Right renal cortex interstitium (tissue), 3 donors: Measurements from ENCODE around the gene AIF1. TPM values are rescaled to one million over a fixed set of nuclear protein-coding genes. Genes with fewer than 3 reads are reported as not detected.

Source experiments
- DNase-seq, 3 donors: peaks; one replicate each; pipeline ENCODE4 v3.0.0-alpha.2; 2013; ENCODE audit warnings: low read depth in 3 of 3, low spot score in 2 of 3
- polyA plus RNA-seq, 3 donors: library from polyadenylated mRNA; unstranded; fragments of 120-200 nt; gene quantifications; one replicate each; pipeline ENCODE4 v1.2.1, GENCODE V29; 2013; ENCODE audit not compliant: insufficient read length in 3 of 3

Gene AIF1
- polyA plus RNA-seq, 3 donors: 87.4 to 99.7 (median 94.8) TPM

GRCh38 chr6:31661262-31662123 lies 46.5 kb downstream of the AIF1 start:
- DNase-seq: no peak

GRCh38 chr6:31662124-31662723 lies 47.2 kb downstream of the AIF1 start:
- no peak for DNase-seq

GRCh38 chr6:31663126-31663960 lies 48.3 kb downstream of the AIF1 start:
- DNase-seq: no peak

DNA sequence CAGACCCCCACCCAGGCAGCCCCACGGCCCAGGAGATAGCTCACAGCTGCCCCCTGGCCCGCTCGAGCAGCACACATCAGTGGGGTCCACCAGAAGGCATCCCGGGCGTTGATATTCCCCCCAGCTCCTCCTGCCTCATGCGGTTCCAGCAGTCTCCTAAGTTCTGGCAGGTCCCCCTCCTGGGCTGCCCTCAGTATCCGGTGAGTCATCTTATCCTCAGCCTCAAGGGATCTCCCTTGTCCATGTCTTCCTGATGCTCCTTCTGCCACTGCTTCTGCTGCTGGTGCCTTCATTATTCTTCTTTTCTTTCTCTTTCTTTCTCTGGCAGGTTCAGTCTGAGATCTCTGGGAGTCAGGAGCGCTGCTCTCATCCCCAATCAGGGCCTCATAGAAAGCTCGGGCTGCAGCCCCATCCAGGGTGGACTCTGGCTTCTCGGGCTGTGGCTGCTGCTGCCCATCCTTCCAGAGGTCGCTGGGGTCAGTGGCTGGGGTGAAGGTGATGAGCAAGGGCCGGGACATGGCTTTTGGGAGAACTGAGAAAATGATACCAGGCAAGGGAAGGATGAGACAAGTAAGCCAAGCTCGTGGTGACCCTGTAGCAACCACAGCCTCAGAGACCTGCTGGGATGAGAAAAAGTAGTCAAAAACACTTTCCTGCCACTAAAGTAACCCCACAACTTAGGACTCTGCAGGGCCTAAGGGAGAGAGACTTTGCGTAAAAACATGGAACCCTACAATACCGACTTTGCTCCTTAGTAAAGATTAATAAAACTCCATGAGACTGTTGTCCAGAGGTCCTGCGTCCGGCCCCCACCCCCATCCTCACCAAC lies 49.1 kb downstream of the AIF1 start:
- no peak for DNase-seq

DNA sequence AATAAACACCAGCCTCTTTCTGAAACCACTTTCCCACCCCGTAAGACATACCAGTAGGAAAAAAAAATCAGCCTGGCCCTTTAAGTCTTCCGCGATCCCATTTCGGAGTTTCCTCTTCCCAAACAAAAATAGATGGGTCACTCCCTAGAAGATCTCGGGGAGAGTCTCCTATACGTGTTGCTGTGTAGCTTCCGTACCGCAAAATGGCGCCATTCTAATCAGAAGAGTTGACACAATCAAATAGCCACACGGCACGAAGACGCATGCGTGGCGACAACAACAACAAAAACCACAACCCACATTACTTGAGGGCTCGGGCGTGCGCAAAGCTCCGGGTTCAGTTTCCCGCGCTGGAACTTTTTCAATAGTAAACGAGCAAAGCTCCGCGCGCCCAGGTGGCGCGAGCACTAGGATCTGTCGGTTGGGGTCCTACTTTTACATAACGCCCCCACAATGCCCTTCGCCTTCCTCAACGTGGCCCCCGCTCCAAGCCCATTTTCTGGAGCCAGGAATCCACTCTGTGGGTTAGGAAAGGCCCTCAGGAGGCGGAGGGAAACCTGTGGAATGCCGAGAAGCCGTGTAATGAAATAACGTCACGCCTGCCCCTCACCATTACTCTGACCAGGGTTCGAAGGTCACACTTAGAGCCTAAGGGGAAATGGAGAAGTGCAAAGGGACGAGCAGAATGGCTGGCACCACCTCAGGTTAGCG lies 49.9 kb downstream of the AIF1 start, which contains the start of gene GPANK1:
Gene GPANK1 (minus strand): TSS at position 208 of the 711 bp plus-strand sequence. CDS start 519 bp downstream, outside the sequence.
- peak in 2 of 3 donors; percentile 89 to 92 for DNase-seq

GRCh38 chr6:31665501-31666336 lies 50.7 kb downstream of the AIF1 start, which contains the start of gene CSNK2B:
TSS of gene CSNK2B (plus strand) at chr6:31666080. CDS start at chr6:31666832, 752 bp downstream.
- peak in 2 of 3 donors; percentile 90 to 96 for DNase-seq

- DNase-seq: no peak
These were observed 51.4 kb downstream of the AIF1 start for GRCh38 chr6:31666337-31666965.

Other genes with a start within 250 kb of the AIF1 start
- 10 to 100 TPM in 1 of 3 donors, 1 to 10 TPM in 2; 3.4 to 10.5 (median 6.9) TPM for gene MICA, start 211.6 kb upstream of the AIF1 start, polyA plus RNA-seq
- gene MICB, start 117.1 kb upstream of the AIF1 start, polyA plus RNA-seq: 1 to 10 TPM; 1.0 to 1.4 (median 1.2) TPM
- gene MCCD1, start 86.3 kb upstream of the AIF1 start, polyA plus RNA-seq: 10 to 100 TPM; 13.6 to 24.1 (median 17.7) TPM
- gene DDX39B, start 73.2 kb upstream of the AIF1 start, polyA plus RNA-seq: 100 to 1,000 TPM; 509 to 546 (median 538) TPM
- gene ATP6V1G2, start 68.6 kb upstream of the AIF1 start, polyA plus RNA-seq: 1 to 10 TPM; 5.7 to 7.5 (median 7.3) TPM
- 10 to 100 TPM; 17.6 to 19.3 (median 19.1) TPM for gene NFKBIL1, start 67.6 kb upstream of the AIF1 start, polyA plus RNA-seq
- gene LTA, start 42.9 kb upstream of the AIF1 start, polyA plus RNA-seq: under 1 TPM; 0.13 to 0.15 (median 0.14) TPM
- gene TNF, start 39.7 kb upstream of the AIF1 start, polyA plus RNA-seq: under 1 TPM; 0.16 to 0.31 (median 0.19) TPM
- 1 to 10 TPM in 2 of 3 donors, under 1 TPM in 1; 0.89 to 1.4 (median 1.2) TPM for gene LTB, start 32.8 kb upstream of the AIF1 start, polyA plus RNA-seq
- 1 to 10 TPM; 4.9 to 6.5 (median 5.2) TPM for gene LST1, start 29.0 kb upstream of the AIF1 start, polyA plus RNA-seq
- under 1 TPM in 1 of 3 donors, not detected in 2; 0.16 TPM for gene NCR3, start 22.2 kb upstream of the AIF1 start, polyA plus RNA-seq
- 100 to 1,000 TPM; 131 to 142 (median 140) TPM for gene PRRC2A, start 5.5 kb downstream of the AIF1 start, polyA plus RNA-seq
- 100 to 1,000 TPM; 212 to 228 (median 226) TPM for gene BAG6, start 37.4 kb downstream of the AIF1 start, polyA plus RNA-seq
- gene APOM, start 40.7 kb downstream of the AIF1 start, polyA plus RNA-seq: 100 to 1,000 TPM in 2 of 3 donors, 10 to 100 TPM in 1; 91.6 to 131 (median 120) TPM
- 10 to 100 TPM; 19.4 to 20.7 (median 20.4) TPM for gene C6orf47, start 45.5 kb downstream of the AIF1 start, polyA plus RNA-seq
- 10 to 100 TPM; 29.5 to 31.0 (median 30.8) TPM for gene GPANK1, start 49.8 kb downstream of the AIF1 start, polyA plus RNA-seq
- gene CSNK2B, start 50.8 kb downstream of the AIF1 start, polyA plus RNA-seq: 100 to 1,000 TPM; 234 to 239 (median 236) TPM
- 10 to 100 TPM; 10.4 to 15.6 (median 12.0) TPM for gene LY6G5B, start 54.7 kb downstream of the AIF1 start, polyA plus RNA-seq
- gene LY6G5C, start 65.8 kb downstream of the AIF1 start, polyA plus RNA-seq: 1 to 10 TPM; 2.4 to 3.2 (median 2.5) TPM
- gene ABHD16A, start 88.1 kb downstream of the AIF1 start, polyA plus RNA-seq: 10 to 100 TPM; 54.8 to 57.3 (median 55.2) TPM
- gene LY6G6F, start 91.6 kb downstream of the AIF1 start, polyA plus RNA-seq: 1 to 10 TPM in 1 of 3 donors, under 1 TPM in 2; 0.44 to 1.5 (median 0.98) TPM
- gene LY6G6D, start 100.1 kb downstream of the AIF1 start, polyA plus RNA-seq: under 1 TPM in 1 of 3 donors, not detected in 2; 0.34 TPM
- under 1 TPM; 0.18 to 0.28 (median 0.22) TPM for gene LY6G6C, start 106.5 kb downstream of the AIF1 start, polyA plus RNA-seq
- gene MPIG6B, start 108.1 kb downstream of the AIF1 start, polyA plus RNA-seq: 1 to 10 TPM; 1.1 to 2.3 (median 1.4) TPM
- gene DDAH2, start 114.1 kb downstream of the AIF1 start, polyA plus RNA-seq: 100 to 1,000 TPM; 157 to 166 (median 162) TPM
- 100 to 1,000 TPM; 313 to 334 (median 325) TPM for gene CLIC1, start 121.3 kb downstream of the AIF1 start, polyA plus RNA-seq
- gene MSH5, start 124.8 kb downstream of the AIF1 start, polyA plus RNA-seq: 10 to 100 TPM; 13.8 to 16.7 (median 15.3) TPM
- 1 to 10 TPM; 2.1 to 7.4 (median 6.0) TPM for gene SAPCD1, start 147.4 kb downstream of the AIF1 start, polyA plus RNA-seq
- 1 to 10 TPM; 6.8 to 9.4 (median 8.5) TPM for gene VWA7, start 162.1 kb downstream of the AIF1 start, polyA plus RNA-seq
- 10 to 100 TPM; 57.2 to 59.4 (median 58.1) TPM for gene VARS1, start 180.5 kb downstream of the AIF1 start, polyA plus RNA-seq
- 10 to 100 TPM; 86.8 to 93.1 (median 87.3) TPM for gene LSM2, start 191.7 kb downstream of the AIF1 start, polyA plus RNA-seq
- gene HSPA1L, start 200.0 kb downstream of the AIF1 start, polyA plus RNA-seq: 1 to 10 TPM; 4.1 to 4.3 (median 4.3) TPM
- 100 to 1,000 TPM in 1 of 3 donors, 10 to 100 TPM in 2; 83.5 to 115 (median 87.1) TPM for gene HSPA1A, start 200.3 kb downstream of the AIF1 start, polyA plus RNA-seq
- gene HSPA1B, start 212.5 kb downstream of the AIF1 start, polyA plus RNA-seq: 100 to 1,000 TPM; 112 to 164 (median 134) TPM
- gene NEU1, start 247.6 kb downstream of the AIF1 start, polyA plus RNA-seq: 10 to 100 TPM; 69.0 to 89.7 (median 77.5) TPM